Adrenal gland (tissue), 12 donors: ENCODE data around the gene EHD4. TPM values are rescaled to one million over a fixed set of nuclear protein-coding genes. Genes with fewer than 3 reads are reported as not detected.

Experiments used
- DNase-seq, 7 donors: peaks; one replicate each; pipeline ENCODE4 v3.0.0-alpha.2; 2019 to 2020
- H3K27ac ChIP-seq, 5 donors: fragments of 200-600 bp; sonication (generic) in 4 of 5; 1 replicate in 3 of 5; 2 replicates in 2 of 5; pipeline versions ENCODE4 v1.5.1 to v1.8.0; 2016 to 2020; ENCODE audit warnings: mild to moderate bottlenecking in 1 of 5
- H3K27me3 ChIP-seq: fragments of 200-600 bp; 2 replicates; pipeline ENCODE4 v1.8.0; 2021
- H3K36me3 ChIP-seq, 2 donors: fragments of 200-600 bp; replicated peaks in 1 of 2; 1 replicate in 1 of 2; 2 replicates in 1 of 2; pipeline versions ENCODE4 v1.5.1 to v1.8.0; 2018 to 2022
- H3K4me1 ChIP-seq, 2 donors: fragments of 200-600 bp; replicated peaks in 1 of 2; 1 replicate in 1 of 2; 2 replicates in 1 of 2; pipeline versions ENCODE4 v1.5.1 to v1.8.0; 2018 to 2021
- H3K4me3 ChIP-seq, 4 donors: fragments of 200-600 bp; sonication (generic) in 3 of 4; one replicate each; pipeline ENCODE4 v1.5.1; 2016 to 2018
- H3K9me3 ChIP-seq, 3 donors: fragments of 200-600 bp; sonication (generic) in 1 of 3; replicated peaks in 1 of 3; 1 replicate in 2 of 3; 2 replicates in 1 of 3; pipeline versions ENCODE4 v1.5.1 to v1.8.0; 2016 to 2021
- POLR2A ChIP-seq, 2 donors: fragments of 450-650 bp; IDR thresholded peaks; one replicate each; pipeline ENCODE4 v1.6.1; 2017; ENCODE audit warnings: antibody characterized with exemption in 2 of 2, mild to moderate bottlenecking in 2 of 2, moderate library complexity in 1 of 2
- WGBS, 4 donors: extraction: QIAGEN DNeasy Blood & Tissue Kit in 2 of 4; methylation state at CpG; one replicate each; pipeline versions ENCODE4 v1.1.5 to v1.1.7; 2013 to 2017; 5-methylcytosine and 5-hydroxymethylcytosine counted together
- intact Hi-C, 2 donors: fragments of 100-400 bp; cut with DNase I; formaldehyde crosslinking; loops; one replicate each; pipeline versions ENCODE4 v1.14.1 to v1.15.0; 2022 to 2023
- polyA plus RNA-seq, 3 donors: library from polyadenylated mRNA; stranded (reverse); fragments of 200-250 nt in 2 of 3; fragments of 350-450 nt in 1 of 3; fragmentation: Illumina TruSeq in 1 of 3; extraction: RNeasy Lipid Tissue Mini Kit (QIAGEN cat#74804) in 1 of 3; gene quantifications; one replicate each; pipeline ENCODE4 v1.2.3, GENCODE V29; 2013 to 2014
- total RNA-seq, 9 donors: library from RNA; depleted of rRNA in 4 of 9; stranded (reverse); fragments of >200 nt in 4 of 9; fragments of 120-200 nt in 1 of 9; fragmentation: NEBNext Ultra II Directional in 1 of 9; extraction: Animal tissue kit (Norgen Biotek cat#: 25700) in 1 of 9; gene quantifications; one replicate each; pipeline versions ENCODE4 v1.1.0 to v1.2.4, GENCODE V29; 2013 to 2023
- TF ChIP-seq, protein P1 (sequence below), 6 experiments: fragments of 450-650 bp in 4 of 6; fragments of 200-600 bp in 2 of 6; sonication (generic) in 1 of 6; IDR thresholded peaks; 1 replicate in 5 of 6; 2 replicates in 1 of 6; pipeline versions ENCODE4 v1.5.1 to v1.8.0; 2016 to 2021; ENCODE audit warnings: antibody characterized with exemption in 6 of 6, mild to moderate bottlenecking in 2 of 6, moderate library complexity in 1 of 6
- donor health status: healthy with polysubstance abuse.
- donor health status: Bipolar disorder and iron deficiency.
- donor health status: DM: yes; HTN: yes; CAD: no.
- donor health status: DM: no; HTN: no; CAD: no.
- donor health status: DM: no; HTN: no; CAD: no.
- donor health status: DM: yes; HTN: yes; CAD: no.

The EHD4 gene
- total and polyA plus RNA-seq, 12 donors: 2.0 to 17.0 (median 11.5) TPM

DNA sequence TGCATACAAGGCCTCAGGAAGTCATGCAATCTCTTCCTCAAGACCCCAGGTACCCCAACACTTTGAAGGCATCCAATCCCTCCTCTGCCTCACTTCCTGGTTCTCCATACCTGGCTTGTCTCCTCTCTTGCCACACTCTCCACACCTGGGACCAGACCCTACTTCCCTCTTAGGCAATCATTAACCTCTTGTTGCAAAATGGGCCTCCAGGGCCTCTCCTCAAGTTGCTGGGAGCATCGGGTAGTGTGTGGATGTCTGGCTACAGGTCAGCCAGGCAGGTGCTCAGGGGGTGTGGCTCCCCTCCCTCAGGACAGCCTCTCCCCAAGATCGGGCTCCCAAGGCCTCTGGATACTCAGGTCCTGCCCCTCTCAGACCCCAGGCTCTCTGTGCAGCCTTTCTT lies 39.9 kb upstream of the EHD4 start:
- intact Hi-C loops: no loop called here
- 52 to 72% (median 66%) methylated on average over 2 of the region's 2 CpGs for WGBS, 4 donors
- Histone ChIP-seq H3K36me3 (no peaks in the 10 kb centered on the region), H3K4me3 (no peak overlapping the region), H3K27ac (no peak overlapping the region), H3K27me3 (no peaks in the 10 kb centered on the region), H3K4me1 (no peaks in the 10 kb centered on the region), H3K9me3 (no peaks in the 10 kb centered on the region)
- TF ChIP-seq POLR2A (IDR thresholded peaks at IDR 0.05): no peak
- TF ChIP-seq, protein P1, sequence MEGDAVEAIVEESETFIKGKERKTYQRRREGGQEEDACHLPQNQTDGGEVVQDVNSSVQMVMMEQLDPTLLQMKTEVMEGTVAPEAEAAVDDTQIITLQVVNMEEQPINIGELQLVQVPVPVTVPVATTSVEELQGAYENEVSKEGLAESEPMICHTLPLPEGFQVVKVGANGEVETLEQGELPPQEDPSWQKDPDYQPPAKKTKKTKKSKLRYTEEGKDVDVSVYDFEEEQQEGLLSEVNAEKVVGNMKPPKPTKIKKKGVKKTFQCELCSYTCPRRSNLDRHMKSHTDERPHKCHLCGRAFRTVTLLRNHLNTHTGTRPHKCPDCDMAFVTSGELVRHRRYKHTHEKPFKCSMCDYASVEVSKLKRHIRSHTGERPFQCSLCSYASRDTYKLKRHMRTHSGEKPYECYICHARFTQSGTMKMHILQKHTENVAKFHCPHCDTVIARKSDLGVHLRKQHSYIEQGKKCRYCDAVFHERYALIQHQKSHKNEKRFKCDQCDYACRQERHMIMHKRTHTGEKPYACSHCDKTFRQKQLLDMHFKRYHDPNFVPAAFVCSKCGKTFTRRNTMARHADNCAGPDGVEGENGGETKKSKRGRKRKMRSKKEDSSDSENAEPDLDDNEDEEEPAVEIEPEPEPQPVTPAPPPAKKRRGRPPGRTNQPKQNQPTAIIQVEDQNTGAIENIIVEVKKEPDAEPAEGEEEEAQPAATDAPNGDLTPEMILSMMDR (IDR thresholded peaks at IDR 0.05): no peak
- no peak for DNase-seq

DNA sequence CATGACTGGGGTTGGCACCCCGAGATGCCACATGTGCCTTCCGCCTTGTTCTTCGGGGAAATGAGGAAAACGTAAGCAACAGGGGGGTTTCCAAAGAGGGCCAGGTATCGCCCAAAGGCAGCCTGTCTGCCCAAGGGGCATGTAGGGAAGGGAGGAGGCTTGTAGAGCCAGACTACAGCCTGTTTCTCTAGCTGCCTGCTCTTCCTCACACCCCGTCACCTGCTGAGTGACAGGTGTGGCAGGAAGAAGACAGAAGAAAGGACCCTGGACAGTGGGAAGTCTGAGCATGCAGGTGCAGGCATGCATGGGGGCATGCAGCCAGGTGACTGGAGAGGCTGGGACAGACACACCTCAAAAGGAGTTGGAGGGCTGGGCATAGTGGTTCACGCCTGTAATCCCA lies 38.7 kb upstream of the EHD4 start:
- Histone ChIP-seq H3K4me3 (no peak overlapping the region), H3K27ac (no peak overlapping the region), H3K36me3 (no peaks in the 10 kb centered on the region), H3K9me3 (no peaks in the 10 kb centered on the region), H3K27me3 (no peaks in the 10 kb centered on the region), H3K4me1 (no peaks in the 10 kb centered on the region)
- DNase-seq: no peak
- intact Hi-C loops: no loop called here
- no peak for TF ChIP-seq POLR2A (IDR thresholded peaks at IDR 0.05)
- TF ChIP-seq, protein P1 (IDR thresholded peaks at IDR 0.05): no peak
- 76 to 92% (median 81%) methylated on average over 6 to 7 of the region's 7 CpGs for WGBS, 4 donors

DNA sequence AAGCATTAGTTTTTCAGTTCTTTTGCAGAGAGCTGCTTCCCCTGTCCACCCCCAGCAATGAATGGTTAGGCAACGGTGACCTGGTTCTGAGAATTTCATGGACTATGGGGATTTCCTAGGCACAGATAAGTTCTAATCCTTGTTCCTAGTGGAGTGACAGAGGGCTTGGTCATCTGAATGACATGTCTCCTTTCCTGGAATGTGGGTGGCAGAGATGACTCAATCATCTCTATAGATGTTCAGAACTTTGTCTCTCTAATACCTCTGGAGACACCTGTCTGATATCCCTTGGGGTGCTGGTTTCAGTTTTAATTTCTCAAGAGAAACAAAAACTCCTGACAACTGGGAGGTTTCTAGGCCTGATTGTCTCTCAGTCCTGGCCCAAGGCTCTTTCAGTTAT lies 38.1 kb upstream of the EHD4 start:
- Histone ChIP-seq H3K36me3 (no peaks in the 10 kb centered on the region), H3K4me3 (no peak overlapping the region), H3K4me1 (no peaks in the 10 kb centered on the region), H3K27me3 (no peaks in the 10 kb centered on the region), H3K27ac (no peak overlapping the region), H3K9me3 (no peaks in the 10 kb centered on the region)
- TF ChIP-seq POLR2A (IDR thresholded peaks at IDR 0.05): no peak
- TF ChIP-seq, protein P1 (IDR thresholded peaks at IDR 0.05): no peak
- DNase-seq: no peak
- intact Hi-C loops: no loop called here
- WGBS, 4 donors: 0 to 93% (median 44%) methylated on average over 1 of the region's 1 CpG

DNA sequence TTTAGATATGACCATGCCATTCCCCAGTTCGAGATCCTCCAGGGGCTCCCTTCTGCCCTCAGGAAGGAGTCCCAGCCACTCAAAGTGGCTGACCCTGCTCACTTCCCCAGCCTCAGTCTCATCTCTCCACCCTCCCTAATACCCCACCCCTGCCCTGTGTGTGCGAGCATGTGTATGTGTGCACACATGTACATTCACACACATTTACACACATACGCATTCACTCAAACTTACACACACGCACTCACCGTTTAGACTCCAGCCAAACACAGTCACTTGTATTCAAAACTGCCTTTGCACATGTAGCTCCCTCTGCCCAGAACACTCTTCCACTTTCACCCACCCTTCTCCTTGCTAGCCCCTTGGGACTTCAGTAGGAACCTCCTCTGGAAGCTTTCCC lies 37.1 kb upstream of the EHD4 start:
- intact Hi-C loops: no loop called here
- no peak for TF ChIP-seq POLR2A (IDR thresholded peaks at IDR 0.05)
- TF ChIP-seq, protein P1 (IDR thresholded peaks at IDR 0.05): no peak
- no peak for DNase-seq
- H3K4me3 ChIP-seq: no peak overlapping the region
- H3K27ac ChIP-seq: no peak overlapping the region
- no peaks in the 10 kb centered on the region for H3K4me1 ChIP-seq
- H3K27me3 ChIP-seq: no peaks in the 10 kb centered on the region
- no peaks in the 10 kb centered on the region for H3K9me3 ChIP-seq
- H3K36me3 ChIP-seq: no peaks in the 10 kb centered on the region
- 73 to 91% (median 86%) methylated on average over 5 of the region's 5 CpGs for WGBS, 4 donors
